Activated CD8-positive, alpha-beta memory T cell treated with anti-CD3 and anti-CD28 coated beads for 4 hours (primary cell): ENCODE results near the gene AP1S2.
"Not testable (repeated sequence)": the region's sequence is repeated elsewhere in the genome, so short reads cannot be mapped to it uniquely, and the experiment has no call there.

Source experiments
- DNase-seq, 2 donors: peaks; one replicate each; pipeline ENCODE4 v3.0.0-alpha.2; 2020; ENCODE audit warnings: low read depth in 2 of 2

AP1S2 gene

GRCh38 chrX:15855568-15856221, 1.1 kb upstream of the AP1S2 start:
- no peak for DNase-seq

- peak; percentile 0 to 14 for DNase-seq
Observed at GRCh38 chrX:15854080-15854655, 445 bp downstream of the AP1S2 start.

GRCh38 chrX:15853586-15854079, 980 bp downstream of the AP1S2 start:
- DNase-seq: no peak

GRCh38 chrX:15849555-15849954, 5.1 kb downstream of the AP1S2 start:
- no peak for DNase-seq

- DNase-seq: no peak
Observed at GRCh38 chrX:15848576-15848975, 6.0 kb downstream of the AP1S2 start.

GRCh38 chrX:15843960-15844359, 10.7 kb downstream of the AP1S2 start:
- DNase-seq: no peak

- no peak for DNase-seq
Observed at GRCh38 chrX:15841853-15842516, 12.6 kb downstream of the AP1S2 start.

- no peak for DNase-seq
Observed at GRCh38 chrX:15838017-15838416, 16.6 kb downstream of the AP1S2 start.

GRCh38 chrX:15834827-15835595, 19.6 kb downstream of the AP1S2 start:
- DNase-seq: no peak

GRCh38 chrX:15834053-15834452, 20.6 kb downstream of the AP1S2 start:
- DNase-seq: no peak

- DNase-seq: not testable (repeated sequence)
Observed at GRCh38 chrX:15831347-15831746, 23.3 kb downstream of the AP1S2 start.

- no peak for DNase-seq
Observed at GRCh38 chrX:15829217-15829616, 25.4 kb downstream of the AP1S2 start.

GRCh38 chrX:15825936-15826335, 28.7 kb downstream of the AP1S2 start:
- no peak for DNase-seq

GRCh38 chrX:15822922-15823321, 31.7 kb downstream of the AP1S2 start:
- DNase-seq: no peak

GRCh38 chrX:15820106-15821073, 34.2 kb downstream of the AP1S2 start:
- no peak for DNase-seq

GRCh38 chrX:15816886-15817285, 37.7 kb downstream of the AP1S2 start:
- DNase-seq: peak in 1 of 2 donors; percentile 3

GRCh38 chrX:15816438-15816809, 38.2 kb downstream of the AP1S2 start:
- DNase-seq: no peak

- DNase-seq: no peak
Observed at GRCh38 chrX:15815779-15816437, 38.7 kb downstream of the AP1S2 start.

GRCh38 chrX:15814771-15815365, 39.7 kb downstream of the AP1S2 start:
- DNase-seq: no peak

GRCh38 chrX:15813416-15813815, 41.2 kb downstream of the AP1S2 start:
- no peak for DNase-seq
